Subcutaneous abdominal adipose tissue (tissue), 5 donors: ENCODE measurements around the gene RAD51AP1.
"Not testable (repeated sequence)": the region's sequence is repeated elsewhere in the genome, so short reads cannot be mapped to it uniquely, and the experiment has no call there.

Experiments used
- H3K27ac ChIP-seq: one replicate; pipeline ENCODE4 v1.7.0; 2013; ENCODE audit warnings: low read depth, mild to moderate bottlenecking, inconsistent platforms, low read length, moderate library complexity
- H3K27me3 ChIP-seq, 5 donors: one replicate each; pipeline ENCODE4 v1.7.0; 2013; ENCODE audit warnings: low read length in 5 of 5, inconsistent platforms in 1 of 5; ENCODE audit not compliant: control insufficient read depth in 5 of 5, insufficient read depth in 4 of 5
- H3K36me3 ChIP-seq, 5 donors: one replicate each; pipeline ENCODE4 v1.7.0; 2013; ENCODE audit warnings: low read length in 5 of 5; ENCODE audit not compliant: control insufficient read depth in 5 of 5, insufficient read depth in 5 of 5
- H3K4me1 ChIP-seq, 5 donors: one replicate each; pipeline ENCODE4 v1.7.0; 2013; ENCODE audit warnings: low read length in 5 of 5, mild to moderate bottlenecking in 3 of 5, moderate library complexity in 1 of 5; ENCODE audit not compliant: control insufficient read depth in 5 of 5, insufficient read depth in 5 of 5
- H3K4me3 ChIP-seq, 5 donors: one replicate each; pipeline ENCODE4 v1.7.0; 2013; ENCODE audit warnings: low read length in 5 of 5, low read depth in 1 of 5
- H3K9ac ChIP-seq, 5 donors: one replicate each; pipeline ENCODE4 v1.7.0; 2013; ENCODE audit warnings: low read length in 5 of 5, mild to moderate bottlenecking in 4 of 5, moderate library complexity in 3 of 5
- H3K9me3 ChIP-seq, 5 donors: one replicate each; pipeline ENCODE4 v1.7.0; 2013; ENCODE audit warnings: low read length in 5 of 5; ENCODE audit not compliant: control insufficient read depth in 5 of 5
- donor health status: healthy.
- donor health status: healthy.
- donor health status: healthy.
- donor health status: healthy.
- donor health status: healthy.

RAD51AP1 gene

GRCh38 chr12:4509269-4509668, 29.4 kb upstream of the RAD51AP1 start:
- peaks cover 3 to 24% (median 15%) of the 10 kb centered on the region in 5 donors for H3K36me3 ChIP-seq
- H3K9ac ChIP-seq, H3K27ac ChIP-seq, H3K4me1 ChIP-seq, H3K9me3 ChIP-seq, H3K4me3 ChIP-seq, H3K27me3 ChIP-seq: not testable (repeated sequence)

GRCh38 chr12:4518106-4518728, 20.5 kb upstream of the RAD51AP1 start:
- H3K9me3 ChIP-seq, result no peaks in the 10 kb centered on the region
- peaks cover 21 to 47% (median 32%) of the 10 kb centered on the region in 5 donors for H3K36me3 ChIP-seq
- H3K9ac ChIP-seq, result no peak overlapping the region
- no peak overlapping the region for H3K27ac ChIP-seq
- H3K27me3 ChIP-seq, result no peaks in the 10 kb centered on the region
- no peak overlapping the region for H3K4me3 ChIP-seq
- H3K4me1 ChIP-seq, result no peaks in the 10 kb centered on the region

- not testable (repeated sequence) for H3K9ac ChIP-seq, H3K27me3 ChIP-seq, H3K9me3 ChIP-seq, H3K4me3 ChIP-seq, H3K27ac ChIP-seq, H3K4me1 ChIP-seq
- peaks cover 19 to 48% (median 32%) of the 10 kb centered on the region in 5 donors for H3K36me3 ChIP-seq
These were observed 15.2 kb upstream of the RAD51AP1 start for GRCh38 chr12:4523443-4523842.

GRCh38 chr12:4526923-4527546, 11.7 kb upstream of the RAD51AP1 start:
- H3K27ac ChIP-seq, result no peak overlapping the region
- H3K9ac ChIP-seq, result no peak overlapping the region
- H3K9me3 ChIP-seq, result no peaks in the 10 kb centered on the region
- peaks cover 18 to 56% (median 36%) of the 10 kb centered on the region in 5 donors for H3K36me3 ChIP-seq
- no peaks in the 10 kb centered on the region for H3K4me1 ChIP-seq
- no peak overlapping the region for H3K4me3 ChIP-seq
- H3K27me3 ChIP-seq, result no peaks in the 10 kb centered on the region

GRCh38 chr12:4530160-4530559, 8.5 kb upstream of the RAD51AP1 start:
- no peaks in the 10 kb centered on the region for H3K4me1 ChIP-seq
- no peak overlapping the region for H3K27ac ChIP-seq
- H3K9me3 ChIP-seq, result no peaks in the 10 kb centered on the region
- no peak overlapping the region for H3K9ac ChIP-seq
- no peak overlapping the region for H3K4me3 ChIP-seq
- no peaks in the 10 kb centered on the region for H3K27me3 ChIP-seq
- H3K36me3 ChIP-seq, result peaks cover 28 to 50% (median 40%) of the 10 kb centered on the region in 5 donors

GRCh38 chr12:4530982-4531586, 7.6 kb upstream of the RAD51AP1 start:
- no peaks in the 10 kb centered on the region for H3K27me3 ChIP-seq
- H3K4me3 ChIP-seq, result no peak overlapping the region
- H3K4me1 ChIP-seq, result no peaks in the 10 kb centered on the region
- no peak overlapping the region for H3K9ac ChIP-seq
- no peak overlapping the region for H3K27ac ChIP-seq
- H3K9me3 ChIP-seq, result no peaks in the 10 kb centered on the region
- peaks cover 28 to 48% (median 40%) of the 10 kb centered on the region in 5 donors for H3K36me3 ChIP-seq

GRCh38 chr12:4535092-4535491, 3.6 kb upstream of the RAD51AP1 start:
- Histone ChIP-seq H3K9ac (no peak overlapping the region), H3K4me1 (peaks cover 4 to 20% (median 18%) of the 10 kb centered on the region in 5 donors), H3K27me3 (no peaks in the 10 kb centered on the region), H3K4me3 (no peak overlapping the region), H3K36me3 (peaks cover 21 to 39% (median 27%) of the 10 kb centered on the region in 5 donors), H3K27ac (no peak overlapping the region), H3K9me3 (no peaks in the 10 kb centered on the region)

- Histone ChIP-seq H3K27ac (no peak overlapping the region), H3K4me3 (no peak overlapping the region), H3K4me1 (peaks cover 4 to 20% (median 18%) of the 10 kb centered on the region in 5 donors), H3K27me3 (no peaks in the 10 kb centered on the region), H3K36me3 (peaks cover 18 to 39% (median 25%) of the 10 kb centered on the region in 5 donors), H3K9me3 (no peaks in the 10 kb centered on the region), H3K9ac (no peak overlapping the region)
These were observed 2.8 kb upstream of the RAD51AP1 start for GRCh38 chr12:4535871-4536270.

GRCh38 chr12:4539167-4539870, 629 bp downstream of the RAD51AP1 start:
- H3K27me3 ChIP-seq, result no peaks in the 10 kb centered on the region
- H3K9me3 ChIP-seq, result no peaks in the 10 kb centered on the region
- peaks cover 4 to 20% (median 18%) of the 10 kb centered on the region in 5 donors for H3K4me1 ChIP-seq
- peak overlapping the region; percentile 79 to 99 (median 97) for H3K4me3 ChIP-seq
- H3K36me3 ChIP-seq, result peaks cover 0 to 7% (median 3%) of the 10 kb centered on the region in 5 donors
- peak overlapping the region in 4 of 5 donors; percentile 91 to 97 (median 96) for H3K9ac ChIP-seq
- peak overlapping the region; percentile 98 for H3K27ac ChIP-seq

GRCh38 chr12:4540170-4540569, 1.5 kb downstream of the RAD51AP1 start:
- Histone ChIP-seq H3K9ac (no peak overlapping the region), H3K4me3 (no peak overlapping the region), H3K9me3 (no peaks in the 10 kb centered on the region), H3K27me3 (no peaks in the 10 kb centered on the region), H3K36me3 (peaks cover 0 to 6% (median 0%) of the 10 kb centered on the region in 5 donors), H3K4me1 (peaks cover 4 to 20% (median 18%) of the 10 kb centered on the region in 5 donors), H3K27ac (no peak overlapping the region)
